Astrocyte (in vitro differentiated cells and primary cell): ENCODE results near the gene ALK. TPM values are rescaled to one million over a fixed set of nuclear protein-coding genes. Genes with fewer than 3 reads are reported as not detected.

Experiments used
- DNase-seq: peaks from one replicate; pipeline ENCODE4 v3.0.0-alpha.2; 2010; ENCODE audit warnings: low read depth
- FAIRE-seq: peaks from 2 replicates; lab custom pipeline; 2011; peaks lifted over from hg19 to GRCh38; lab: Jason Lieb, UNC
- H2AFZ ChIP-seq: 2 replicates; pipeline ENCODE4 v1.6.0; 2012; ENCODE audit warnings: low read depth, low read length, inconsistent platforms
- H3K27ac ChIP-seq: 2 replicates; pipeline ENCODE4 v1.5.1; 2011; ENCODE audit warnings: low read depth, low read length, inconsistent platforms
- H3K27me3 ChIP-seq: 2 replicates; pipeline ENCODE4 v1.6.0; 2011; ENCODE audit warnings: low read length, inconsistent platforms; ENCODE audit not compliant: insufficient read depth
- H3K36me3 ChIP-seq: 2 replicates; pipeline ENCODE4 v1.5.1; 2011; ENCODE audit warnings: low read length, inconsistent platforms; ENCODE audit not compliant: insufficient read depth
- H3K4me1 ChIP-seq: 2 replicates; pipeline ENCODE4 v1.5.1; 2011; ENCODE audit warnings: low read length, inconsistent platforms; ENCODE audit not compliant: insufficient read depth
- H3K4me2 ChIP-seq: 2 replicates; pipeline ENCODE4 v1.6.0; 2012; ENCODE audit warnings: low read length, inconsistent platforms
- H3K4me3 ChIP-seq: 2 replicates; pipeline ENCODE4 v1.5.1; 2011; ENCODE audit warnings: low read depth, mild to moderate bottlenecking, low read length, inconsistent platforms; ENCODE audit not compliant: insufficient read depth
- H3K79me2 ChIP-seq: 2 replicates; pipeline ENCODE4 v1.6.0; 2012; ENCODE audit warnings: mild to moderate bottlenecking, low read length, inconsistent platforms; ENCODE audit not compliant: insufficient read depth
- H3K9ac ChIP-seq: 2 replicates; pipeline ENCODE4 v1.6.0; 2012; ENCODE audit warnings: mild to moderate bottlenecking, low read length, inconsistent platforms
- H3K9me3 ChIP-seq: 2 replicates; pipeline ENCODE4 v1.5.1; 2012; ENCODE audit warnings: low read depth, mild to moderate bottlenecking, low read length, inconsistent platforms; ENCODE audit not compliant: insufficient read depth
- H4K20me1 ChIP-seq: 2 replicates; pipeline ENCODE4 v1.6.0; 2012; ENCODE audit warnings: low read length, inconsistent platforms; ENCODE audit not compliant: insufficient read depth
- H3K27ac Mint-ChIP-seq: one replicate; pipeline ENCODE4 v1.8.0; 2021; ENCODE audit warnings: mild to moderate bottlenecking, mixed read lengths; ENCODE audit not compliant: unreplicated experiment
- H3K27me3 Mint-ChIP-seq: one replicate; pipeline ENCODE4 v1.8.0; 2021; ENCODE audit warnings: low read depth, mixed read lengths; ENCODE audit not compliant: unreplicated experiment
- H3K36me3 Mint-ChIP-seq: one replicate; pipeline ENCODE4 v1.8.0; 2021; ENCODE audit warnings: low read depth, mixed read lengths; ENCODE audit not compliant: unreplicated experiment
- H3K4me1 Mint-ChIP-seq: one replicate; pipeline ENCODE4 v1.8.0; 2021; ENCODE audit warnings: low read depth, mixed read lengths; ENCODE audit not compliant: unreplicated experiment
- H3K4me3 Mint-ChIP-seq: one replicate; pipeline ENCODE4 v1.8.0; 2021; ENCODE audit warnings: mild to moderate bottlenecking, moderate library complexity, mixed read lengths; ENCODE audit not compliant: unreplicated experiment
- H3K9me3 Mint-ChIP-seq: one replicate; pipeline ENCODE4 v1.8.0; 2021; ENCODE audit warnings: mild to moderate bottlenecking, mixed read lengths; ENCODE audit not compliant: unreplicated experiment
- CTCF ChIP-seq: IDR thresholded peaks from 2 replicates; pipeline ENCODE4 v1.5.1; 2011; ENCODE audit warnings: low read depth, mild to moderate bottlenecking, inconsistent platforms, low read length, moderate library complexity; ENCODE audit not compliant: insufficient read depth
- EZH2 ChIP-seq: IDR thresholded peaks from 2 replicates; pipeline ENCODE4 v1.6.1; 2012; ENCODE audit warnings: mild to moderate bottlenecking, low read length, inconsistent platforms; ENCODE audit not compliant: insufficient read depth
- total RNA-seq: library from RNA; stranded (reverse); gene quantifications from 2 replicates; pipeline ENCODE4 v1.2.1, GENCODE V29; 2021

The ALK gene
- total RNA-seq, 1 donor from 2014 or later: 0.16 TPM

- H3K9me3 Mint-ChIP-seq: no peaks in the 10 kb centered on the region
- FAIRE-seq: no peak
- no peaks in the 10 kb centered on the region for H3K4me1 Mint-ChIP-seq
These were observed 358.5 kb downstream of the ALK start for GRCh38 chr2:29562896-29563295.

GRCh38 chr2:29562319-29562718 lies 359.1 kb downstream of the ALK start:
- no peaks in the 10 kb centered on the region for H3K36me3 ChIP-seq
- TF ChIP-seq EZH2 (no peak), CTCF (no peak)
- no peak overlapping the region for H3K4me3 ChIP-seq
- no peaks in the 10 kb centered on the region for H3K4me1 Mint-ChIP-seq
- no peaks in the 10 kb centered on the region for H3K79me2 ChIP-seq
- H2AFZ ChIP-seq: no peak overlapping the region
- no peaks in the 10 kb centered on the region for H3K4me1 ChIP-seq
- no peak overlapping the region for H3K27ac Mint-ChIP-seq
- H3K27me3 ChIP-seq: peaks cover 10% of the 10 kb centered on the region
- H3K4me2 ChIP-seq: no peak overlapping the region
- H3K27me3 Mint-ChIP-seq: peaks cover 25% of the 10 kb centered on the region
- H3K9ac ChIP-seq: no peak overlapping the region
- FAIRE-seq (no peak), DNase-seq (peak; percentile 61)
- no peak overlapping the region for H3K4me3 Mint-ChIP-seq
- no peak overlapping the region for H3K27ac ChIP-seq
- H3K9me3 Mint-ChIP-seq: no peaks in the 10 kb centered on the region
- no peaks in the 10 kb centered on the region for H3K36me3 Mint-ChIP-seq
- H4K20me1 ChIP-seq: no peaks in the 10 kb centered on the region
- no peaks in the 10 kb centered on the region for H3K9me3 ChIP-seq

More at GRCh38 chr2:29562896-29563295, 358.5 kb downstream of the ALK start:
- H3K36me3 ChIP-seq: no peaks in the 10 kb centered on the region
- peaks cover 11% of the 10 kb centered on the region for H3K27me3 ChIP-seq
- H3K4me1 ChIP-seq: no peaks in the 10 kb centered on the region
- H3K36me3 Mint-ChIP-seq: no peaks in the 10 kb centered on the region
- peaks cover 30% of the 10 kb centered on the region for H3K27me3 Mint-ChIP-seq
- H4K20me1 ChIP-seq: no peaks in the 10 kb centered on the region
- no peaks in the 10 kb centered on the region for H3K79me2 ChIP-seq
- H3K4me3 Mint-ChIP-seq: no peak overlapping the region
- H2AFZ ChIP-seq: no peak overlapping the region
- H3K4me2 ChIP-seq: no peak overlapping the region
- no peak overlapping the region for H3K27ac Mint-ChIP-seq
- no peak overlapping the region for H3K27ac ChIP-seq
- no peak overlapping the region for H3K9ac ChIP-seq
- no peak for TF ChIP-seq CTCF
- no peak for TF ChIP-seq EZH2
- H3K9me3 ChIP-seq: no peaks in the 10 kb centered on the region
- no peak overlapping the region for H3K4me3 ChIP-seq
- peak; percentile 39 for DNase-seq

- Mint-ChIP-seq H3K9me3 (no peaks in the 10 kb centered on the region), H3K4me1 (no peaks in the 10 kb centered on the region), H3K27ac (no peak overlapping the region), H3K27me3 (peaks cover 21% of the 10 kb centered on the region), H3K4me3 (no peak overlapping the region), H3K36me3 (no peaks in the 10 kb centered on the region)
- no peaks in the 10 kb centered on the region for H3K9me3 ChIP-seq
- H4K20me1 ChIP-seq: no peaks in the 10 kb centered on the region
- TF ChIP-seq CTCF: no peak
- no peak for TF ChIP-seq EZH2
- no peaks in the 10 kb centered on the region for H3K4me1 ChIP-seq
- no peak overlapping the region for H3K9ac ChIP-seq
- FAIRE-seq: no peak
- no peak overlapping the region for H3K4me2 ChIP-seq
- no peaks in the 10 kb centered on the region for H3K79me2 ChIP-seq
- no peak overlapping the region for H3K4me3 ChIP-seq
- no peak overlapping the region for H3K27ac ChIP-seq
- no peaks in the 10 kb centered on the region for H3K36me3 ChIP-seq
- peaks cover 6% of the 10 kb centered on the region for H3K27me3 ChIP-seq
- DNase-seq: no peak
- no peak overlapping the region for H2AFZ ChIP-seq
These were observed 359.8 kb downstream of the ALK start for GRCh38 chr2:29561628-29562027.
